ENCODE measurements around the gene FITM1. TPM values are rescaled to one million over a fixed set of nuclear protein-coding genes. Genes with fewer than 3 reads are reported as not detected.

FITM1 gene
- total RNA-seq, 2 donors from 2014 or later, result 1.1 TPM; not detected in 1

DNA sequence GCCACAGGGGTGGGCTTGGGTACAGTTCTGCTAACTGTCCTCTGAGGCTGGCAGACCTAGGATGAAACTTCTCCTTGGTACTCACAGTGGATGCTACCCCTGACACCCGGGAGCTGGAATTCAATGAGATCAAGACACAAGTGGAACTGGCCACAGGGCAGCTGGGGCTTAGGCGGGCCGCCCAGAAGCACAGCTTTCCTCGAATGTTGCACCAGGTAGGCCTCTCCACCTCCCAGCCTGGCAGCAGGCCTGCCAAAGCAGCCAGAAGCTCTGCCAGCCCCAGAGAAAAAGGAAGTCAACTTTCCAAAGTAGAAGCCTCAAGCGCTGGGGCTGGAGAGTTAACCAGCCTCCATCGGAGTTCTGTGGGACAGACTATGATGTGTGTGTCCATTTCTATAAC is 13.3 kb upstream of the FITM1 start:
- Histone ChIP-seq H3K36me3 (ENCODE audit: control insufficient read depth, insufficient read depth, low read length) (peaks cover 47% of the 10 kb centered on the region), H3K4me1 (ENCODE audit: control insufficient read depth, insufficient read depth, low read length) (no peaks in the 10 kb centered on the region), H3K4me3 (ENCODE audit: low read length) (no peak overlapping the region), H3K27me3 (ENCODE audit: control insufficient read depth, insufficient read depth, low read length, poor library complexity, severe bottlenecking) (no peaks in the 10 kb centered on the region), H3K27ac (ENCODE audit: low read depth, low read length) (no peak overlapping the region), H3K9me3 (ENCODE audit: control insufficient read depth, low read length) (no peaks in the 10 kb centered on the region), H3K9ac (ENCODE audit: extremely low read depth, low read length, poor library complexity, severe bottlenecking) (no peak overlapping the region)
- no peak overlapping the region for H3K4me3 Mint-ChIP-seq
- H3K36me3 Mint-ChIP-seq (ENCODE audit: low read depth), result peaks cover 42% of the 10 kb centered on the region
- 90 to 97% methylated on average over 4 to 6 of the region's 6 CpGs for WGBS, 2 experiments (ENCODE audit: insufficient coverage in 1 of 2, insufficient read length in 1 of 2)
- no peaks in the 10 kb centered on the region for H3K27me3 Mint-ChIP-seq (ENCODE audit: insufficient read depth)
- no peak overlapping the region for H3K27ac Mint-ChIP-seq
- peaks cover 15% of the 10 kb centered on the region for H3K4me1 Mint-ChIP-seq
- TF ChIP-seq, protein P1, sequence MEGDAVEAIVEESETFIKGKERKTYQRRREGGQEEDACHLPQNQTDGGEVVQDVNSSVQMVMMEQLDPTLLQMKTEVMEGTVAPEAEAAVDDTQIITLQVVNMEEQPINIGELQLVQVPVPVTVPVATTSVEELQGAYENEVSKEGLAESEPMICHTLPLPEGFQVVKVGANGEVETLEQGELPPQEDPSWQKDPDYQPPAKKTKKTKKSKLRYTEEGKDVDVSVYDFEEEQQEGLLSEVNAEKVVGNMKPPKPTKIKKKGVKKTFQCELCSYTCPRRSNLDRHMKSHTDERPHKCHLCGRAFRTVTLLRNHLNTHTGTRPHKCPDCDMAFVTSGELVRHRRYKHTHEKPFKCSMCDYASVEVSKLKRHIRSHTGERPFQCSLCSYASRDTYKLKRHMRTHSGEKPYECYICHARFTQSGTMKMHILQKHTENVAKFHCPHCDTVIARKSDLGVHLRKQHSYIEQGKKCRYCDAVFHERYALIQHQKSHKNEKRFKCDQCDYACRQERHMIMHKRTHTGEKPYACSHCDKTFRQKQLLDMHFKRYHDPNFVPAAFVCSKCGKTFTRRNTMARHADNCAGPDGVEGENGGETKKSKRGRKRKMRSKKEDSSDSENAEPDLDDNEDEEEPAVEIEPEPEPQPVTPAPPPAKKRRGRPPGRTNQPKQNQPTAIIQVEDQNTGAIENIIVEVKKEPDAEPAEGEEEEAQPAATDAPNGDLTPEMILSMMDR (conservative IDR thresholded peaks at IDR 0.05), result no peak
- no peaks in the 10 kb centered on the region for H3K9me3 Mint-ChIP-seq
- no peak for DNase-seq

DNA sequence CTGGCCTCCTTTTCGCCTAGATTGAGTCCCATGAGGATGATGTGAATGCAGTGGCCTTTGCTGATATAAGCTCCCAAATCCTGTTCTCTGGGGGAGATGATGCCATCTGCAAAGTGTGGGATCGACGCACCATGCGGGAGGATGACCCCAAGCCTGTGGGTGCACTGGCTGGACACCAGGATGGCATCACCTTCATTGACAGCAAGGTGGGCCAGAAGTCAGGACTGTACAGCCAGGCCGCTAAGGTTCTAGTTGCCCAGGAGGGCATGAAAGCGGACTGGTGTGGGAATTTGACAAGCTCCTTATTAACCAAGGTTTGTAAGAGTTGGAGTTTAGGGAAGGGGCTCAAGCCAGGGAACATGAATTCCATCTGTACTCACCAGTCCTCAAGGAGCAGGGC is 10.8 kb upstream of the FITM1 start:
- TF ChIP-seq, protein P1 (conservative IDR thresholded peaks at IDR 0.05), result no peak
- no peak overlapping the region for H3K4me3 ChIP-seq (ENCODE audit: low read length)
- WGBS, 2 experiments (ENCODE audit: insufficient coverage in 1 of 2, insufficient read length in 1 of 2), result 96 to 100% methylated on average over 3 to 6 of the region's 6 CpGs
- H3K9ac ChIP-seq (ENCODE audit: extremely low read depth, low read length, poor library complexity, severe bottlenecking), result no peak overlapping the region
- no peaks in the 10 kb centered on the region for H3K27me3 Mint-ChIP-seq (ENCODE audit: insufficient read depth)
- H3K4me3 Mint-ChIP-seq, result no peak overlapping the region
- H3K4me1 Mint-ChIP-seq, result peaks cover 19% of the 10 kb centered on the region
- peaks cover 66% of the 10 kb centered on the region for H3K36me3 ChIP-seq (ENCODE audit: control insufficient read depth, insufficient read depth, low read length)
- no peaks in the 10 kb centered on the region for H3K9me3 Mint-ChIP-seq
- DNase-seq, result no peak
- H3K27ac Mint-ChIP-seq, result no peak overlapping the region
- H3K36me3 Mint-ChIP-seq (ENCODE audit: low read depth), result peaks cover 55% of the 10 kb centered on the region
- no peaks in the 10 kb centered on the region for H3K9me3 ChIP-seq (ENCODE audit: control insufficient read depth, low read length)
- H3K27ac ChIP-seq (ENCODE audit: low read depth, low read length), result no peak overlapping the region
- no peaks in the 10 kb centered on the region for H3K4me1 ChIP-seq (ENCODE audit: control insufficient read depth, insufficient read depth, low read length)
- H3K27me3 ChIP-seq (ENCODE audit: control insufficient read depth, insufficient read depth, low read length, poor library complexity, severe bottlenecking), result no peaks in the 10 kb centered on the region

- peaks cover 9% of the 10 kb centered on the region for H3K4me1 Mint-ChIP-seq
- Histone ChIP-seq H3K4me1 (ENCODE audit: control insufficient read depth, insufficient read depth, low read length) (no peaks in the 10 kb centered on the region), H3K27me3 (ENCODE audit: control insufficient read depth, insufficient read depth, low read length, poor library complexity, severe bottlenecking) (no peaks in the 10 kb centered on the region), H3K36me3 (ENCODE audit: control insufficient read depth, insufficient read depth, low read length) (peaks cover 65% of the 10 kb centered on the region), H3K4me3 (ENCODE audit: low read length) (no peak overlapping the region), H3K27ac (ENCODE audit: low read depth, low read length) (no peak overlapping the region), H3K9ac (ENCODE audit: extremely low read depth, low read length, poor library complexity, severe bottlenecking) (no peak overlapping the region), H3K9me3 (ENCODE audit: control insufficient read depth, low read length) (no peaks in the 10 kb centered on the region)
- H3K4me3 Mint-ChIP-seq, result no peak overlapping the region
- H3K27ac Mint-ChIP-seq, result no peak overlapping the region
- H3K36me3 Mint-ChIP-seq (ENCODE audit: low read depth), result peaks cover 59% of the 10 kb centered on the region
- WGBS, 2 experiments (ENCODE audit: insufficient coverage in 1 of 2, insufficient read length in 1 of 2), result 95 to 97% methylated on average over 7 to 8 of the region's 8 CpGs
- H3K9me3 Mint-ChIP-seq, result no peaks in the 10 kb centered on the region
- H3K27me3 Mint-ChIP-seq (ENCODE audit: insufficient read depth), result no peaks in the 10 kb centered on the region
- DNase-seq, result no peak
- TF ChIP-seq, protein P1 (conservative IDR thresholded peaks at IDR 0.05), result no peak
Measured at GRCh38 chr14:24121210-24121609, 9.2 kb upstream of the FITM1 start.
